ENCODE measurements around the gene AGAP1. TPM values are rescaled to one million over a fixed set of nuclear protein-coding genes. Genes with fewer than 3 reads are reported as not detected.

The AGAP1 gene
- total RNA-seq, 1 donor = 18.5 TPM

DNA sequence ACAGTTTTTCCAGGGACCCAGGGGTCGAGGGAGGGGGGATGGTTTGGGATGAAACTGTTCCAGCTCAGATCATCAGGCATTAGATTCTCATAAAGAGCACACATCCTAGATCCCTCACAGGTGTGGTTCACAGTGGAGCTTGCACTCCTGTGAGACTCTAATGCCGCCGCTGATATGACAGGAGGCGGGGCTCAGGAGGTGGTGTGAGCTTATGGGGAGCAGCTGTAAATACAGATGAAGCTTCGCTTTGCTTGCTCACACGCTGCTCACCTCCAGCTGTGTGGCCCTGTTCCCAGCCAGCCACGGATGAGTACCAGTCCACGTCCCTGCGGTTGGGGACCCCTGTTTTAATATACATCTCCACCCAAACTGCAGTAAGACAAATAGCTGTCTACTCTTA lies 204.2 kb downstream of the AGAP1 start:
- Histone ChIP-seq H3K79me2 (ENCODE audit: insufficient read depth, low read length) (peaks cover 72% of the 10 kb centered on the region), H3K27me3 (ENCODE audit: insufficient read depth, low read length) (no peaks in the 10 kb centered on the region), H3K4me1 (ENCODE audit: insufficient read depth, low read length) (peaks cover 5% of the 10 kb centered on the region), H3K4me2 (ENCODE audit: insufficient read depth, low read length) (no peak overlapping the region), H3K4me3 (ENCODE audit: insufficient read depth, low read length) (no peak overlapping the region), H2AFZ (ENCODE audit: low read length) (no peak overlapping the region), H3K27ac (ENCODE audit: low read depth, low read length) (no peak overlapping the region), H3K9me3 (ENCODE audit: low read depth, low read length) (no peaks in the 10 kb centered on the region), H4K20me1 (ENCODE audit: insufficient read depth, low read length) (peaks cover 63% of the 10 kb centered on the region), H3K36me3 (ENCODE audit: insufficient read depth, low read length) (no peaks in the 10 kb centered on the region)
- TF ChIP-seq CTCF (IDR thresholded peaks at IDR 0.05; ENCODE audit: extremely low read depth, low read depth, low read length) = no peak
- DNase-seq (ENCODE audit: insufficient read length, low spot score, missing footprints) = no peak

- TF ChIP-seq CTCF (IDR thresholded peaks at IDR 0.05; ENCODE audit: extremely low read depth, low read depth, low read length) = no peak
- Histone ChIP-seq H3K79me2 (ENCODE audit: insufficient read depth, low read length) (peaks cover 68% of the 10 kb centered on the region), H3K36me3 (ENCODE audit: insufficient read depth, low read length) (no peaks in the 10 kb centered on the region), H3K4me1 (ENCODE audit: insufficient read depth, low read length) (peaks cover 7% of the 10 kb centered on the region), H3K27me3 (ENCODE audit: insufficient read depth, low read length) (no peaks in the 10 kb centered on the region), H3K4me2 (ENCODE audit: insufficient read depth, low read length) (no peak overlapping the region), H3K4me3 (ENCODE audit: insufficient read depth, low read length) (no peak overlapping the region), H3K9me3 (ENCODE audit: low read depth, low read length) (no peaks in the 10 kb centered on the region), H3K27ac (ENCODE audit: low read depth, low read length) (no peak overlapping the region), H2AFZ (ENCODE audit: low read length) (no peak overlapping the region), H4K20me1 (ENCODE audit: insufficient read depth, low read length) (peaks cover 62% of the 10 kb centered on the region)
- DNase-seq (ENCODE audit: insufficient read length, low spot score, missing footprints) = no peak
Measured at GRCh38 chr2:235698491-235698890, 204.6 kb downstream of the AGAP1 start.

GRCh38 chr2:235699576-235699975 lies 205.7 kb downstream of the AGAP1 start:
- Histone ChIP-seq H3K9me3 (ENCODE audit: low read depth, low read length) (no peaks in the 10 kb centered on the region), H3K79me2 (ENCODE audit: insufficient read depth, low read length) (peaks cover 73% of the 10 kb centered on the region), H4K20me1 (ENCODE audit: insufficient read depth, low read length) (peaks cover 61% of the 10 kb centered on the region)

More at GRCh38 chr2:235699576-235699975, 205.7 kb downstream of the AGAP1 start:
- no peak overlapping the region for H3K4me2 ChIP-seq (ENCODE audit: insufficient read depth, low read length)
- no peak for DNase-seq (ENCODE audit: insufficient read length, low spot score, missing footprints)
- no peaks in the 10 kb centered on the region for H3K36me3 ChIP-seq (ENCODE audit: insufficient read depth, low read length)
- no peaks in the 10 kb centered on the region for H3K27me3 ChIP-seq (ENCODE audit: insufficient read depth, low read length)
- no peak overlapping the region for H2AFZ ChIP-seq (ENCODE audit: low read length)
- no peak overlapping the region for H3K4me3 ChIP-seq (ENCODE audit: insufficient read depth, low read length)
- no peak overlapping the region for H3K27ac ChIP-seq (ENCODE audit: low read depth, low read length)
- no peak for TF ChIP-seq CTCF (IDR thresholded peaks at IDR 0.05; ENCODE audit: extremely low read depth, low read depth, low read length)
- peaks cover 7% of the 10 kb centered on the region for H3K4me1 ChIP-seq (ENCODE audit: insufficient read depth, low read length)
